SK-N-SH treated with all-trans-retinoic acid at 6 μM for 48 hours (cell line): Measurements from ENCODE around the gene ZDHHC20.

Experiments used
- ARNTL ChIP-seq: fragments of 450-650 bp; formaldehyde crosslinking; IDR thresholded peaks from 2 replicates; pipeline ENCODE4 v1.5.0; 2020; ENCODE audit warnings: low read depth, mild to moderate bottlenecking, moderate library complexity, borderline replicate concordance
- ESRRG ChIP-seq: fragments of 250-450 bp; sonication (Bioruptor Pico); IDR thresholded peaks from 2 replicates; pipeline ENCODE4 v1.6.1; 2021; ENCODE audit warnings: mild to moderate bottlenecking
- RARB ChIP-seq: fragments of 250-450 bp; sonication (Bioruptor Pico); IDR thresholded peaks from 2 replicates; pipeline ENCODE4 v1.8.0; 2021; ENCODE audit warnings: mild to moderate bottlenecking, moderate library complexity
- TCF4 ChIP-seq: fragments of 250-450 bp; sonication (Bioruptor Pico); IDR thresholded peaks from 2 replicates; pipeline ENCODE4 v1.8.0; 2021; ENCODE audit warnings: mild to moderate bottlenecking, moderate library complexity, borderline replicate concordance
- ZFP30 ChIP-seq: fragments of 450-650 bp; formaldehyde crosslinking; IDR thresholded peaks from 2 replicates; pipeline ENCODE4 v1.5.0; 2022; ENCODE audit warnings: mild to moderate bottlenecking, moderate library complexity
- ZNF565 ChIP-seq: fragments of 450-650 bp; formaldehyde crosslinking; conservative IDR thresholded peaks from 2 replicates; pipeline ENCODE4 v1.5.0; 2020; ENCODE audit warnings: low read depth, mild to moderate bottlenecking, moderate library complexity

DNA sequence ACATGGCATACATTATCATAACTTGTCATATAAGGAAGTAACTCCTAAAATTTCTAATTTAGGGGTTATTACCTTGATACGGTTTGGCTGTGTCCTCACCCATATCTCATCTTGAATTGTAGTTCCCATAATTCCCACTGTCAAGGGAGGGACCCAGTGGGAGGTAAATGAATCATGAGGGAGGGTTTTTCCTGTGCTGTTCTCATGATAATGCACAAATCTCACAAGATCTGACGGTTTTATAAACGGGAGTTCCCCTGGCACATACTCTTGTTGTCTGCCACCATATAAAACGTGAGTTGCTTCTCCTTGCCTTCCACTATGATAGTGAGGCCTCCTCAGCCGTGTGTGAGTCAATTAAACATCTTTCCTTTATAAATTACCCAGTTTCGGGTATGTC is 76.0 kb downstream of the ZDHHC20 start:
- no peak for TF ChIP-seq RARB (CRISPR knock-in tag)
- TF ChIP-seq ZFP30 (CRISPR knock-in tag), result no peak
- no peak for TF ChIP-seq ESRRG (CRISPR knock-in tag)
- TF ChIP-seq TCF4, result no peak
- TF ChIP-seq ARNTL (CRISPR knock-in tag), result no peak
- no peak for TF ChIP-seq ZNF565
